Measurements from ENCODE around the gene C3orf49.

GRCh38 chr3:63798544-63798943 is 20.6 kb upstream of the C3orf49 start:
- no peak for TF ChIP-seq CTCF (IDR thresholded peaks at IDR 0.05)
- no peak for TF ChIP-seq POLR2A (IDR thresholded peaks at IDR 0.05)

Data from transverse colon (tissue), 3 donors.